Naive B cell (primary cell): ENCODE measurements around the gene MVD. TPM values are rescaled to one million over a fixed set of nuclear protein-coding genes. Genes with fewer than 3 reads are reported as not detected.
"Not testable (repeated sequence)": the region's sequence is repeated elsewhere in the genome, so short reads cannot be mapped to it uniquely, and the experiment has no call there.

Experiments
- ATAC-seq, 2 donors: fragments of 150-1000 bp; cut with Tn5 transposase; 2 replicates each; pipeline ENCODE4 v1.10.0; 2021; ENCODE audit warnings: low read depth in 2 of 2, mild to moderate bottlenecking in 2 of 2, moderate library complexity in 2 of 2
- DNase-seq: peaks from one replicate; pipeline ENCODE4 v3.0.0; 2022
- H3K27ac Mint-ChIP-seq, 6 donors: one replicate each; pipeline ENCODE4 v1.8.0; 2020 to 2022; ENCODE audit warnings: mild to moderate bottlenecking in 6 of 6, mixed read lengths in 6 of 6, moderate library complexity in 5 of 6, inconsistent platforms in 2 of 6
- H3K27me3 Mint-ChIP-seq, 3 donors: one replicate each; pipeline ENCODE4 v1.8.0; 2021 to 2022; ENCODE audit warnings: mixed read lengths in 3 of 3, mild to moderate bottlenecking in 1 of 3
- H3K36me3 Mint-ChIP-seq, 2 donors: one replicate each; pipeline ENCODE4 v1.8.0; 2020 to 2022; ENCODE audit warnings: mixed read lengths in 2 of 2, inconsistent platforms in 1 of 2, mild to moderate bottlenecking in 1 of 2
- H3K4me1 Mint-ChIP-seq, 3 donors: one replicate each; pipeline ENCODE4 v1.8.0; 2020 to 2022; ENCODE audit warnings: mixed read lengths in 3 of 3, inconsistent platforms in 1 of 3, mild to moderate bottlenecking in 1 of 3, moderate library complexity in 1 of 3
- H3K4me3 Mint-ChIP-seq, 8 donors: one replicate each; pipeline ENCODE4 v1.8.0; 2020 to 2022; ENCODE audit warnings: mild to moderate bottlenecking in 8 of 8, mixed read lengths in 8 of 8, moderate library complexity in 8 of 8, inconsistent platforms in 2 of 8
- H3K9me3 Mint-ChIP-seq, 7 donors: one replicate each; pipeline ENCODE4 v1.8.0; 2020 to 2022; ENCODE audit warnings: mixed read lengths in 7 of 7, mild to moderate bottlenecking in 5 of 7, inconsistent platforms in 2 of 7, moderate library complexity in 1 of 7
- polyA plus RNA-seq, 6 donors: library from polyadenylated mRNA; unstranded; fragments of 300-500 nt; fragmentation: Illumina TruSeq; gene quantifications; one replicate each; pipeline ENCODE4 v1.2.3, GENCODE V29; 2021; ENCODE audit warnings: low read depth in 6 of 6

MVD gene
- polyA plus RNA-seq, 6 donors from 2014 or later, result 9.7 to 36.1 (median 18.2) TPM

DNA sequence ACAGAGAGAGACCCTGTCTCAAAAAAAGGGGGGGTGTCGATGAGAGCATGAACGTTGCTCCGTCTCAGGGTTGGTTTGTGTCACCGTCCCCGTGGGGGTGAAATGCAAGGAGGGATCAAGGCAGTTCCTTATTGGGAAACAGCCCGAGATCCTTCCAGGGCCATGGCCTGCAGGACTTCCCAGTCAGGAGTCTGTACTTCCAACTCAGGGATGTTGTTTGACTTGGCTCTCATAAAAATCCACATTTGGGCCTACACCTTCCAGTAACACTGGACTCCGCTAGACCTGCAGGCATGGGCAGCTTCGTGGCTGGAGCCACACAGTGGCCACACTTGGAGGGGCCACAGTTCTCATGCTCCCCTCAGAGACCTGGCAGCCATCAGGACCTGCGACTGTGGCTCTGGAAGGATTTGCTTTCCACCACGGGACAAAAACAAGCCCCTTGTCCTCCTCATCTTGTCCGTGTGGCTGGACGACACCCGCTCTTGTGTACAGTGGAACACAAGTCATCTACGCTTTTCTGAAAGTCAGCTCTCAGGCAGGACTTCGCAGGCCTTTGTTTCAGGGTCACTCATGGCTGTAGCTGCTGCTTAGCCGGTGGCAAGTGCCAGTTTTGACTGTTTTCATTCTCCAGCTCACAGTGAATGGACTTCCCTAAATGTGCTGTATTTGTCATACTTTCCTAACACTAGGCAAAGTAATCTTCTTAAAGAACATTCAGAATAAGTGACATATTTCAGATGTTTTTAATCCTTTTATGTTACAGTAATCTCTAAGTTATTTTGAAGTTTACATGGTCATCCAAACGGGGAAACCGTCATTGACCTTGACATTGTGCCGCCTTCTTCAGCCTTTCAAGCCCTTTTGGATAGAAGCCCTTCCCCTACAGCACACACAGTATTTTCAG, 48.7 kb downstream of the MVD start:
- H3K4me3 Mint-ChIP-seq, result no peak overlapping the region
- no peaks in the 10 kb centered on the region for H3K9me3 Mint-ChIP-seq
- peaks cover 12 to 26% (median 19%) of the 10 kb centered on the region in 3 donors for H3K4me1 Mint-ChIP-seq
- no peak overlapping the region for H3K27ac Mint-ChIP-seq
- H3K36me3 Mint-ChIP-seq, result peaks cover 11 to 15% of the 10 kb centered on the region in 2 donors
- ATAC-seq (no peak), DNase-seq (no peak)
- H3K27me3 Mint-ChIP-seq, result no peaks in the 10 kb centered on the region

DNA sequence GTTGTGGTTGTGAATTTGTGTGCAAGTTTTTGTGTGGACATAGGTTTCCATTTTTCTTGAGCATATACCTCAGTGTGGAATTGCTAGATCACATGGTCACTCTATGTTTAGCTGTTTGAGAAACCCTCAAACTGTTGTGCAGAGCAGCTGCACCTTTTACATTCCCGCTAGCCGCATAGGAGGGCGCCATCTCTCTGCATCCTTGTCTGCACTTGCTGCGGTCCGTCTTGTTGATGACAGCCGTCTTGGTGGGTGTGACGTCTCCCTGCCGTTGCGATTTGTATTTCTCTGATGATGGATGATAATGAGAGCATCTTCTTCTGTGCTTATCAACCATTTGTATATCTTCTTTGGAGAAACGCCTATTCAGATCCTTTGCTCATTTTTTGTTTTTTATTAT, 49.6 kb downstream of the MVD start:
- no peaks in the 10 kb centered on the region for H3K9me3 Mint-ChIP-seq
- peaks cover 11 to 15% of the 10 kb centered on the region in 2 donors for H3K36me3 Mint-ChIP-seq
- H3K4me1 Mint-ChIP-seq, result peaks cover 15 to 24% (median 23%) of the 10 kb centered on the region in 3 donors
- no peaks in the 10 kb centered on the region for H3K27me3 Mint-ChIP-seq
- ATAC-seq (no peak), DNase-seq (no peak)
- no peak overlapping the region for H3K4me3 Mint-ChIP-seq
- peak overlapping the region in 1 of 6 donors; percentile 77 for H3K27ac Mint-ChIP-seq

DNA sequence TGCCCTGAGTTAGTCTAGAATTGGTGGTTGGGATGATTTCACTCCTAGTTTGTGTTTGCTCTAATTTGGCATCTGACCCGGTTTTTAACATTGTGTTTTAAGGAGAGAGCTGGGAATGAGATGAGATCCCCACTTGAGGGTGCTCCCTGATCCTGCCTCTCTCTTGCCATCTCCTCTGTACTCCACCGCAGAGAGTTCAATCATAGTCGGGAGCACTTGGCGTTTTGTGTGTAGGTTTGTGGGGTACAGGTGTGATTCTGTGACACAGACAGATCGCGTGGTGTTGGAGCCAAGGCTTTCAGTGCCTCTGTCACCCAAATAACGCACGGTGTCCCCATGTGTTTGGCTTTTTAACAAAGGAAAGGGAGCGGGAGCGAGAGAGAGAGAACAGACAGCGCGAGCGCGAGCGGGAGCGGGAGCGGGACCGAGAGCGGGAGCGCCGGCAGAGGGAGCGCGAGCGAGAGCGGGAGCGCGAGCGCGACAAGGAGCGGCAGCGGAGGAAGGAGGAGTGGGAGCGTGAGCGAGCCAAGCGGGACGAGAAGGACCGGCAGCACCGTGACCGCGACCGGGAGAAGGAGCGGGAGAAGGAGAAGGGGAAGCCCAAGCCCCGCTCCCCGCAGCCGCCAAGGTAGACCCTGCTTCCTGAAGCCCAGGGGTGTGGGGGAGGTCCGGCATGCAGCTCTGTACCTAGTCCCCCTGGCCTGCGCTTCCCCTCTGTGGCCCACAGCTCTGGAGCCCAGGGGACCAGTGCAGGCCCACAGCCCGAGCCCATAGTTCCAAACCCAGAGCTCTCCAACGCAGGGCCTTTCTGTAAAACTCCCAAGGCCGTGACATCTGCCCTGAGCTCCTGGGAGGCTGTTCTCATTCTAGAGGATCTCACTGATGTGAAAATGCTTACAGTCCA, 51.7 kb downstream of the MVD start:
- Mint-ChIP-seq H3K36me3 (peaks cover 11 to 16% of the 10 kb centered on the region in 2 donors), H3K9me3 (no peaks in the 10 kb centered on the region), H3K27me3 (no peaks in the 10 kb centered on the region), H3K4me3 (no peak overlapping the region), H3K4me1 (peaks cover 28 to 30% (median 30%) of the 10 kb centered on the region in 3 donors), H3K27ac (no peak overlapping the region)
- ATAC-seq (no peak), DNase-seq (no peak)

DNA sequence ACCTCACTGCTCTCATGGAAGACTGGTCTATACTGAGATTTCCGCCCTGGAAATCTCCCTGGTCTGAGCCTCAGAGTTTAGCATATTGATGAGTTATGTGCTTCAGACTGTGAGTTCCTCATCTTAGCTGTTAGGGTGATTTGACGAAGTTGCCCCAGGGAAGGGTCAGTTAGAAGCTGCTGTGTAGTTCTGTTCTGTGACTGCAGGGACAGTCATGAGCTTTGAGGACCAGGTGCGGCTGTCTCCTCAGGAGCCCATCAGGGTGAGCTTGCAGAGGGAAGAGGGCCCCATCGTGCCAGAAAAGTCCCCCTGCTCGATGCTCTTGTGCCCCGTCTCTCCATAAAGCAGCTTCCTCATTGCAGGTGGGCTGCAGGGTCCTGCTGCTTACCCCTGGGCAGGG, 52.8 kb downstream of the MVD start:
- no peak for ATAC-seq
- H3K4me3 Mint-ChIP-seq, result peak overlapping the region in 1 of 8 donors; percentile 44
- no peak for DNase-seq
- no peaks in the 10 kb centered on the region for H3K9me3 Mint-ChIP-seq
- peak overlapping the region in 1 of 6 donors; percentile 57 for H3K27ac Mint-ChIP-seq
- no peaks in the 10 kb centered on the region for H3K27me3 Mint-ChIP-seq
- peaks cover 11 to 15% of the 10 kb centered on the region in 2 donors for H3K36me3 Mint-ChIP-seq
- H3K4me1 Mint-ChIP-seq, result peaks cover 25 to 27% (median 27%) of the 10 kb centered on the region in 3 donors

DNA sequence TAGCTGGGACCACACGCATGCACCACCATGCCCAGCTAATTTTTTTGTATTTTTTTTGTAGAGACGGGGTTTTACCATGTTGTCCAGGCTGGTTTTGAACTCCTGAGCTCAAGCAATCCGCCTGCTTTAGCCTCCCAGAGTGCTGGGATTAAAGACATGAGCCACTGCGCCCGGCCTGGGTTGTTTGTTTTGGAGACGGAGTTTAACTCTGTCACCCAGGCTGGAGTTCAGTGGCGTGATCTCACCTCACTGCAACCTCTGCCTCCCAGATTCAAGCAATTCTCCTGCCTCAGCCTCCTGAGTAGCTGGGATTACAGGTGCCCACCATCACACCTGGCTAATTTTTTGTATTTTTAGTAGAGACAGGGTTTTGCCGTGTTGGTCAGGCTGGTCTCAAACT, 53.5 kb downstream of the MVD start:
- H3K9me3 Mint-ChIP-seq, ATAC-seq, H3K4me3 Mint-ChIP-seq, H3K27me3 Mint-ChIP-seq, DNase-seq: not testable (repeated sequence)
- H3K36me3 Mint-ChIP-seq, result peaks cover 11 to 15% of the 10 kb centered on the region in 2 donors
- peaks cover 23 to 27% (median 26%) of the 10 kb centered on the region in 3 donors for H3K4me1 Mint-ChIP-seq
- peak overlapping the region in 1 of 6 donors; percentile 57 for H3K27ac Mint-ChIP-seq

DNA sequence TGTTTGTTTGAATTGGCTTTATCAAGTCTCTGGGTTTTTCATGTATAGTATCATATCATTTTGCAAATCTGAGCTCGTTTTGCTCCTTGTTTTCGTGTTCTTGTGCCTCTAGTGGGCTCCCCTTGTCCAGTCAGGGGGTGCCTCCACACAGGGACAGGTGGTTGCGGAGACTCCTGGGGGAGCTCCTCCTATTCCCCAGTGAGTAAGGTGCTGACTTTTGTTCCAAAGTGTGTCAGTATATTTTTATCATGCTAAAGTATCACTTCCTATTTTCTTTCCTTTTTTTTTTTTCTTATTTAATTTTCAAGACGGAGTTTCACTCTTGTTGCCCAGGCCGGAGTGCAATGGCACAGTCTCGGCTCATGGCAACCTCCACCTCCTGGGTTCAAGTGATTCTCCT, 54.8 kb downstream of the MVD start:
- DNase-seq (peak; percentile 26), ATAC-seq (peak; percentile 47 to 56)
- Mint-ChIP-seq H3K27ac (peak overlapping the region in 5 of 6 donors; percentile 13 to 82 (median 70)), H3K36me3 (peaks cover 5 to 15% of the 10 kb centered on the region in 2 donors), H3K9me3 (no peaks in the 10 kb centered on the region), H3K4me3 (peak overlapping the region in 6 of 8 donors; percentile 6 to 71 (median 30)), H3K4me1 (peaks cover 18 to 23% (median 20%) of the 10 kb centered on the region in 3 donors), H3K27me3 (no peaks in the 10 kb centered on the region)

DNA sequence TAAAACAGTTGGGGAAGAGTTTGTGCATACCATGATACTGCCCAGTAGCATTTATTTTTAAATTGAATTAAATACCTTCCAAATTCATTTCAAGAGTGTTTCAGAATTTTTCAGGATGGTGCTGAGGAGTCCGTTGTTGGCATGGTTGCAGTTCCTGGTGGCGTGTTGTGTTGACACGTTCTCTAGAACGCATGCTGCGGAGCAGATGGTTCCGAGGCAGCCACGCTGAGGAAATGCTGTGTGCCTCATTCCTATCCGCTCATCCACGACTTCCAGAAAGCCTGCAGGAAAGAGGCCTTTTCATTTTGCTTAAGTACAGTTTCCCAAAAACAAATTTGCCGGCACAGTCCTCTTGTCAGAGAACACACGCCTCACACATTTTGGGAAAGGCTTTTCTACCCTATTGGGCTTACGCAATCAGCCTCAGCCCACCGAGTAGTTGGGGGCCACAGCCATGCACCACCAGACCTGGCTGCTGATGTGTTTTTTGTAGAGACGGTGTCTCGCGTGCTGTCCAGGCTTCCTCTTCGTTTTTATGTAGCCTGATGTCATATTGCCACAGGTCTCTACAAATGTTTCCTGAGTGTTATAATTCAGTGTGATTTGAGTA, 56.6 kb downstream of the MVD start:
- peaks cover 20 to 23% (median 20%) of the 10 kb centered on the region in 3 donors for H3K4me1 Mint-ChIP-seq
- peak overlapping the region in 1 of 8 donors; percentile 35 for H3K4me3 Mint-ChIP-seq
- DNase-seq (no peak), ATAC-seq (no peak)
- H3K27ac Mint-ChIP-seq, result no peak overlapping the region
- H3K9me3 Mint-ChIP-seq, result no peaks in the 10 kb centered on the region
- no peaks in the 10 kb centered on the region for H3K27me3 Mint-ChIP-seq
- peaks cover 5 to 23% of the 10 kb centered on the region in 2 donors for H3K36me3 Mint-ChIP-seq

DNA sequence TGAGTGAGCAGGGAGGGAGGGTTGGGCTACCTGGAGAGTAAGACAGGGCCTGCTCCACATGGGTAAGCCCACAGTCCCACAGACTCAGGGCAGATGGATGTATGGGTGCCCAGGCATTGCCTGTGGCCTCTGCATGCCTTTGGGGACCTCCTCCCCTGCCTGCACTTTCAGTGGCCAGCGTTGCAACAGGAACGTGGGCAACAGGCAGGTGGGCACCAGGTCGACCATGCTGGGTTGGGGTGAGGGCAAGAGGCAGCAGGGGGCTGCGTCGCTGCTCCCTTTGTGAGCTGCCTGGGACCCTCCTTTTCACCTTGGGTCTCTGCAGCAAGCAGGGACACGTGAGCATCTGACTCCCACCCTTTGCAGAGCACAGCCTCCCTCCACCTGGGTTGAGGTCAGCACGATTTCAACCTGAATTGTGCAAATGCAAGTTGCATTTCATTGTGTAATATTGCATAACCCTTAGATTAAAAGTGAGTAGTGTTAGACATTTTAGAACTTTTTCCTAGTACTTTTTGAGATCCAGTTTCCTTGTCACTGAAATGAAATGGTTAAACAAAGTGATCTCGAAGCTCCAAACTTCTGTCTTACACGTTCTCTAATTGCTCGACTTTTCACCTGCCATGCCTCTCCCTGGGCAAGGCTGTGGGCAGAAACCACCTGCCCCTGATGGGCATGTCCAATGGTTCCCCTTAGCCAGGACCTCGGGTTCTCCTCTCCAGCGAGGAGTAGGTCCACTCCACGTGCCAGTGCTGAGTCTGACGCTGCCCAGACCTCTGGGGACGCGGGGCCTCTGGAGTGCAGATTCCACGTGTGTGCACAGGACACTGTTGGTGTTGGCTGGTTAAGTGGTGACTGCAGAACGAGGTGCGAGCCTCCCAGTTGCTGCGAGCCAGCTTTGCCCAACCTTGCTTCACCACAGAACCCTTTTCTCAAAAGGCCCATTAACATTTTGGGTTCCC, 57.4 kb downstream of the MVD start:
- H3K27me3 Mint-ChIP-seq, result no peaks in the 10 kb centered on the region
- no peak overlapping the region for H3K27ac Mint-ChIP-seq
- no peak for DNase-seq
- no peaks in the 10 kb centered on the region for H3K9me3 Mint-ChIP-seq
- ATAC-seq, result no peak
- H3K36me3 Mint-ChIP-seq, result peaks cover 0 to 15% of the 10 kb centered on the region in 2 donors
- no peak overlapping the region for H3K4me3 Mint-ChIP-seq
- peaks cover 16 to 23% (median 20%) of the 10 kb centered on the region in 3 donors for H3K4me1 Mint-ChIP-seq

DNA sequence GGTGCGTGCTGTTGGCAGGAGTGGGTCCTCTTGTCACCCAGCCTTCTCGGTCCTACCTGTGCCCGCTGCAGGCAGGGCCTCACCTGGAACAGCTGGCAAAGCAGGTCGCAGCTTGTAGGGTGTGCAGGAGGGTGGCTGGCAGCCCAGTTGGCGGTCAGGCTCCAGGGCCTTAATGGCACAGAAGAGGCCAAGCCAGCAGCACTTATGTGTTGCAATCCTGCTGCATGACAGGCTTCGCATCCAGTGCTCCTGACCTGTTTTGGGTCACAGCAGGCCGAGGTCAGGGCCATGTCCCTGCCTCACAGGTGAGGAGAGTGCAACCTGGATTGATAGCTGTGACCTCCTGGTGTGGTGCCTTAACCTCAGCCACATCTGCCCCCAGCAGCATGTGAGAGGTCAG, 60.8 kb downstream of the MVD start:
- no peaks in the 10 kb centered on the region for H3K9me3 Mint-ChIP-seq
- peaks cover 3 to 12% (median 8%) of the 10 kb centered on the region in 3 donors for H3K4me1 Mint-ChIP-seq
- no peak overlapping the region for H3K27ac Mint-ChIP-seq
- H3K27me3 Mint-ChIP-seq, result no peaks in the 10 kb centered on the region
- ATAC-seq (no peak), DNase-seq (no peak)
- no peak overlapping the region for H3K4me3 Mint-ChIP-seq
- H3K36me3 Mint-ChIP-seq, result peaks cover 7 to 16% of the 10 kb centered on the region in 2 donors

Other genes starting within 250 kb of the MVD start
- under 1 TPM; 0.09 to 0.46 (median 0.28) TPM for gene ZFPM1, start 209.8 kb downstream of the MVD start, polyA plus RNA-seq
- 10 to 100 TPM in 2 of 6 donors, 1 to 10 TPM in 4; 2.5 to 21.7 (median 9.0) TPM for gene ZC3H18, start 92.7 kb downstream of the MVD start, polyA plus RNA-seq
- gene IL17C, start 24.5 kb downstream of the MVD start, polyA plus RNA-seq, result 1 to 10 TPM in 1 of 6 donors, under 1 TPM in 3, not detected in 2; 0.39 to 1.3 (median 0.86) TPM
- gene CYBA, start 12.0 kb downstream of the MVD start, polyA plus RNA-seq, result 1,000 to 10,000 TPM; 1,408 to 2,468 (median 1,616) TPM
- 1 to 10 TPM; 1.4 to 9.0 (median 5.9) TPM for gene SNAI3, start 23.4 kb upstream of the MVD start, polyA plus RNA-seq
- 10 to 100 TPM; 28.0 to 42.5 (median 33.0) TPM for gene RNF166, start 43.3 kb upstream of the MVD start, polyA plus RNA-seq
- gene CTU2, start 43.4 kb upstream of the MVD start, polyA plus RNA-seq, result 10 to 100 TPM in 5 of 6 donors, 1 to 10 TPM in 1; 9.8 to 16.8 (median 13.1) TPM
- 10 to 100 TPM in 2 of 6 donors, 1 to 10 TPM in 4; 4.0 to 17.2 (median 6.2) TPM for gene PIEZO1, start 122.1 kb upstream of the MVD start, polyA plus RNA-seq
- gene CDT1, start 140.7 kb upstream of the MVD start, polyA plus RNA-seq, result under 1 TPM in 5 of 6 donors, not detected in 1; 0.08 to 0.27 (median 0.17) TPM
- gene APRT, start 148.8 kb upstream of the MVD start, polyA plus RNA-seq, result 100 to 1,000 TPM; 330 to 484 (median 384) TPM
- 10 to 100 TPM in 3 of 6 donors, 1 to 10 TPM in 3; 6.1 to 21.4 (median 9.5) TPM for gene GALNS, start 193.9 kb upstream of the MVD start, polyA plus RNA-seq
- gene TRAPPC2L, start 194.0 kb upstream of the MVD start, polyA plus RNA-seq, result 100 to 1,000 TPM in 1 of 6 donors, 10 to 100 TPM in 5; 87.3 to 100 (median 90.9) TPM
- gene PABPN1L, start 203.6 kb upstream of the MVD start, polyA plus RNA-seq, result not detected